HEK293 (cell line): ENCODE data around the gene GRAMD1C.

ENCODE experiments used
- CTCF ChIA-PET: fragments of 350-600 bp; formaldehyde crosslinking; extraction: SDS; loops from one replicate; lab custom pipeline; 2021; ENCODE audit warnings: antibody characterized with exemption; lab: Yijun Ruan, JAX
- POLR2A ChIA-PET: fragments of 300-600 bp; formaldehyde crosslinking; extraction: SDS; loops from one replicate; lab custom pipeline; 2020; ENCODE audit warnings: antibody characterized with exemption, inconsistent platforms; lab: Yijun Ruan, JAX
- H3K27ac ChIP-seq: fragments of 200-500 bp; sonication (Bioruptor generic); 2 replicates; pipeline ENCODE4 v1.5.1; 2014; ENCODE audit warnings: low read depth, low read length, control low read depth, inconsistent platforms; ENCODE audit errors: extremely low read depth
- H3K36me3 ChIP-seq, 2 experiments: fragments of 200-500 bp in 1 of 2; sonication (Bioruptor generic) in 1 of 2; 1 replicate in 1 of 2; 2 replicates in 1 of 2; pipeline ENCODE4 v1.5.1; 2014 to 2017; ENCODE audit warnings: inconsistent platforms in 2 of 2, low read length in 2 of 2; ENCODE audit not compliant: control insufficient read depth in 2 of 2, insufficient read depth in 1 of 2
- H3K4me1 ChIP-seq: fragments of 200-500 bp; sonication (Bioruptor generic); 2 replicates; pipeline ENCODE4 v1.5.1; 2014; ENCODE audit warnings: mild to moderate bottlenecking, low read length, inconsistent platforms; ENCODE audit not compliant: control insufficient read depth, insufficient read depth
- H3K4me3 ChIP-seq: 2 replicates; pipeline ENCODE4 v1.5.1; 2011; ENCODE audit warnings: low read depth, mild to moderate bottlenecking, control low read depth, low read length, moderate library complexity
- H3K9me3 ChIP-seq: fragments of 200-500 bp; sonication (Bioruptor generic); 2 replicates; pipeline ENCODE4 v1.5.1; 2014; ENCODE audit warnings: low read depth, low read length, inconsistent platforms; ENCODE audit not compliant: control insufficient read depth, insufficient read depth
- BCL6B ChIP-seq: fragments of 450-650 bp; formaldehyde crosslinking; IDR thresholded peaks from 2 replicates; pipeline ENCODE4 v1.5.1; 2017; ENCODE audit warnings: missing biosample characterization, missing genetic modification characterization
- GFI1B ChIP-seq: fragments of 450-650 bp; formaldehyde crosslinking; IDR thresholded peaks from 2 replicates; pipeline ENCODE4 v1.5.1; 2016; ENCODE audit warnings: missing biosample characterization, missing genetic modification characterization
- YY2 ChIP-seq: fragments of 450-650 bp; formaldehyde crosslinking; IDR thresholded peaks from 2 replicates; pipeline ENCODE4 v1.5.1; 2016; ENCODE audit warnings: missing biosample characterization, missing genetic modification characterization
- ZNF18 ChIP-seq: fragments of 450-650 bp; formaldehyde crosslinking; IDR thresholded peaks from 2 replicates; pipeline ENCODE4 v1.5.1; 2016; ENCODE audit warnings: missing biosample characterization, missing genetic modification characterization
- ZNF202 ChIP-seq: fragments of 450-650 bp; formaldehyde crosslinking; IDR thresholded peaks from 2 replicates; pipeline ENCODE4 v1.5.1; 2016; ENCODE audit warnings: missing biosample characterization, missing genetic modification characterization, borderline replicate concordance
- ZNF24 ChIP-seq: fragments of 450-650 bp; formaldehyde crosslinking; IDR thresholded peaks from 2 replicates; pipeline ENCODE4 v1.5.1; 2016; ENCODE audit warnings: missing biosample characterization, missing genetic modification characterization
- ZNF26 ChIP-seq: fragments of 450-650 bp; formaldehyde crosslinking; IDR thresholded peaks from 2 replicates; pipeline ENCODE4 v1.5.1; 2016; ENCODE audit warnings: missing biosample characterization, missing genetic modification characterization
- ZNF280C ChIP-seq: fragments of 450-650 bp; formaldehyde crosslinking; IDR thresholded peaks from 2 replicates; pipeline ENCODE4 v1.5.1; 2016; ENCODE audit warnings: missing biosample characterization, missing genetic modification characterization
- ZNF350 ChIP-seq: fragments of 450-650 bp; formaldehyde crosslinking; IDR thresholded peaks from 2 replicates; pipeline ENCODE4 v1.5.0; 2017; ENCODE audit warnings: missing biosample characterization, mild to moderate bottlenecking, missing genetic modification characterization
- ZNF514 ChIP-seq: fragments of 450-650 bp; formaldehyde crosslinking; IDR thresholded peaks from 2 replicates; pipeline ENCODE4 v1.5.1; 2016; ENCODE audit warnings: missing biosample characterization, missing genetic modification characterization
- ZNF561 ChIP-seq: fragments of 450-650 bp; IDR thresholded peaks from 2 replicates; pipeline ENCODE4 v1.5.1; 2018; ENCODE audit warnings: missing biosample characterization, missing genetic modification characterization, borderline replicate concordance
- ZNF639 ChIP-seq: fragments of 450-650 bp; formaldehyde crosslinking; IDR thresholded peaks from 2 replicates; pipeline ENCODE4 v1.5.1; 2016; ENCODE audit warnings: missing biosample characterization, missing genetic modification characterization
- ZNF645 ChIP-seq: fragments of 450-650 bp; formaldehyde crosslinking; IDR thresholded peaks from 2 replicates; pipeline ENCODE4; 2016; ENCODE audit warnings: missing biosample characterization, missing genetic modification characterization
- ZNF704 ChIP-seq: fragments of 450-650 bp; formaldehyde crosslinking; IDR thresholded peaks from 2 replicates; pipeline ENCODE4 v1.5.1; 2016; ENCODE audit warnings: missing biosample characterization, missing genetic modification characterization
- ZNF768 ChIP-seq: fragments of 450-650 bp; formaldehyde crosslinking; IDR thresholded peaks from 2 replicates; pipeline ENCODE4 v1.5.1; 2018; ENCODE audit warnings: missing biosample characterization, mild to moderate bottlenecking, missing genetic modification characterization
- ZNF792 ChIP-seq: fragments of 450-650 bp; formaldehyde crosslinking; IDR thresholded peaks from 2 replicates; pipeline ENCODE4 v1.5.1; 2016; ENCODE audit warnings: missing biosample characterization, missing genetic modification characterization

The GRAMD1C gene

GRCh38 chr3:113906568-113907140 is 68.1 kb downstream of the GRAMD1C start:
- Histone ChIP-seq H3K9me3 (no peaks in the 10 kb centered on the region), H3K4me3 (no peak overlapping the region), H3K4me1 (no peaks in the 10 kb centered on the region), H3K36me3 (no peaks in the 10 kb centered on the region), H3K27ac (no peak overlapping the region)
- ChIA-PET CTCF (interaction anchor here (0.6 to 1.9 kb wide), 4 partner anchors 35 to 346 kb away, joined by 3 to 7 read pairs (median 4); no protein-coding TSS in a partner anchor), POLR2A (no interaction called here)
- TF ChIP-seq ZNF350 (no peak), ZNF514 (tag by site-specific recombination) (no peak), ZNF202 (no peak), ZNF792 (tag by site-specific recombination) (no peak), ZNF561 (no peak), ZNF639 (no peak), GFI1B (tag by site-specific recombination) (no peak), ZNF768 (no peak), ZNF280C (no peak), YY2 (no peak), ZNF704 (tag by site-specific recombination) (no peak), ZNF645 (tag by site-specific recombination) (no peak), BCL6B (tag by site-specific recombination) (no peak), ZNF26 (tag by site-specific recombination) (no peak), ZNF24 (tag by site-specific recombination) (no peak), ZNF18 (tag by site-specific recombination) (no peak)
- TF ChIP-seq, all 188 proteins: peak for 0
